Thyroid gland (tissue), 4 donors: ENCODE measurements around the gene BMP2K.

ENCODE experiments used
- CTCF ChIP-seq, 6 experiments: fragments of 200-600 bp in 3 of 6; fragments of 450-650 bp in 3 of 6; sonication (generic) in 3 of 6; IDR thresholded peaks; one replicate each; pipeline ENCODE4 v1.5.1; 2016 to 2019; ENCODE audit warnings: antibody characterized with exemption in 6 of 6, mild to moderate bottlenecking in 2 of 6, inconsistent platforms in 1 of 6, moderate library complexity in 1 of 6
- POLR2A ChIP-seq, 2 donors: fragments of 450-650 bp; IDR thresholded peaks; one replicate each; pipeline ENCODE4 v1.6.1; 2017; ENCODE audit warnings: antibody characterized with exemption in 2 of 2, mild to moderate bottlenecking in 2 of 2, moderate library complexity in 1 of 2

GRCh38 chr4:78777576-78777940, 1.4 kb downstream of the BMP2K start:
- TF ChIP-seq CTCF (IDR thresholded peaks at IDR 0.05) (no peak), POLR2A (IDR thresholded peaks at IDR 0.05) (no peak)
